GM12874 (cell line): Measurements from ENCODE around the gene NDUFS8.

Source experiments
- CTCF ChIP-seq: IDR thresholded peaks from 2 replicates; pipeline ENCODE4 v1.5.1; 2011; ENCODE audit warnings: low read depth, mild to moderate bottlenecking, control low read depth, low read length, moderate library complexity; ENCODE audit not compliant: insufficient read depth

NDUFS8 gene

GRCh38 chr11:68030318-68031143 lies at the start of gene NDUFS8:
NDUFS8 (plus strand) TSS chr11:68030681; CDS start chr11:68032152, 1,471 bp downstream.
- no peak for TF ChIP-seq CTCF

- no peak for TF ChIP-seq CTCF
Observed at GRCh38 chr11:67983951-67984350, 46.5 kb upstream of the NDUFS8 start.

- peak; percentile 64 for TF ChIP-seq CTCF
Observed at GRCh38 chr11:67993821-67994220, 36.7 kb upstream of the NDUFS8 start.

GRCh38 chr11:67996051-67996450 lies 34.4 kb upstream of the NDUFS8 start:
- no peak for TF ChIP-seq CTCF

- TF ChIP-seq CTCF, result no peak
Observed at GRCh38 chr11:67996622-67997474, 33.6 kb upstream of the NDUFS8 start.

GRCh38 chr11:67997475-67997921 lies 33.0 kb upstream of the NDUFS8 start:
- TF ChIP-seq CTCF, result no peak
